Testis (tissue), 2 donors: ENCODE results near the gene CALD1.

ENCODE experiments used
- POLR2A ChIP-seq: fragments of 450-650 bp; IDR thresholded peaks from one replicate; pipeline ENCODE4 v1.6.1; 2017; ENCODE audit warnings: antibody characterized with exemption, mild to moderate bottlenecking, moderate library complexity
- TF ChIP-seq, protein P1 (sequence below), 3 experiments: fragments of 450-650 bp in 2 of 3; fragments of 200-600 bp in 1 of 3; sonication (generic) in 1 of 3; IDR thresholded peaks; one replicate each; pipeline ENCODE4 v1.5.1; 2016 to 2019; ENCODE audit warnings: antibody characterized with exemption in 3 of 3, mild to moderate bottlenecking in 2 of 3, moderate library complexity in 1 of 3

DNA sequence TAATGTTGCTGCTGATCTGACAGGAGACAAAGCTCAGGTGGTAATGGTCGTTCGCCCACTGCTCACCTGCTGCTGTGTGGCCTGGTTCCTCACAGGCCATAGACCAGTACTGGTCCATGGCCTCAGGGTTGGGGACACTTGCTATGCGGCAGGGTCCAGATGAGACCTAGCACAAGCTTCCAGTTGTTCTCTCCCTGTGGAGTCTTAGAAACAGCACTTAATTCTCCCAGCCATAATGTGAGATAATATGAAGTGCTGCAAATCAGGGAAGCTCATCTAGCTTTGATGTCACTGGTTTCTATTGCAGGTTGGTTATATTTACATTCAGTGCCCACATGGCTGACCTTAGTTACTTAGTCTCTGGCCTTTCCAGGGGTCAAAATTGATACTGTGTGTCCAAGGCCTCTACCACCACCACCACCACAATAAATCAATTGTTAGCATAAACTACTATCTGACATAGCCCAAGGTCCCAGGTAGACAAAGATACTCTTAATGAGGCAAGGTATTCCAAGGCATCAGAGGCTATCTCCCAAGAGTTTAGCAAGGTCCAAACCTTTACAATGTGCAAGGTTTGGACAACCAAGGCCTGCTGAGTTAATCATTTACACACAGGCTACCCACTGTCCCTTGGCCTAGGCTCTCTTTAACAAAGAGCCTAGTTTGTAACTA, 217.9 kb downstream of the CALD1 start:
- TF ChIP-seq, protein P1, sequence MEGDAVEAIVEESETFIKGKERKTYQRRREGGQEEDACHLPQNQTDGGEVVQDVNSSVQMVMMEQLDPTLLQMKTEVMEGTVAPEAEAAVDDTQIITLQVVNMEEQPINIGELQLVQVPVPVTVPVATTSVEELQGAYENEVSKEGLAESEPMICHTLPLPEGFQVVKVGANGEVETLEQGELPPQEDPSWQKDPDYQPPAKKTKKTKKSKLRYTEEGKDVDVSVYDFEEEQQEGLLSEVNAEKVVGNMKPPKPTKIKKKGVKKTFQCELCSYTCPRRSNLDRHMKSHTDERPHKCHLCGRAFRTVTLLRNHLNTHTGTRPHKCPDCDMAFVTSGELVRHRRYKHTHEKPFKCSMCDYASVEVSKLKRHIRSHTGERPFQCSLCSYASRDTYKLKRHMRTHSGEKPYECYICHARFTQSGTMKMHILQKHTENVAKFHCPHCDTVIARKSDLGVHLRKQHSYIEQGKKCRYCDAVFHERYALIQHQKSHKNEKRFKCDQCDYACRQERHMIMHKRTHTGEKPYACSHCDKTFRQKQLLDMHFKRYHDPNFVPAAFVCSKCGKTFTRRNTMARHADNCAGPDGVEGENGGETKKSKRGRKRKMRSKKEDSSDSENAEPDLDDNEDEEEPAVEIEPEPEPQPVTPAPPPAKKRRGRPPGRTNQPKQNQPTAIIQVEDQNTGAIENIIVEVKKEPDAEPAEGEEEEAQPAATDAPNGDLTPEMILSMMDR (IDR thresholded peaks at IDR 0.05) = no peak
- no peak for TF ChIP-seq POLR2A
